RCC 7860 (cell line): ENCODE data around the gene FAT3.

Source experiments
- DNase-seq: peaks from one replicate; pipeline ENCODE4 v3.0.0-alpha.2; 2015; ENCODE audit warnings: low spot score
- FAIRE-seq: peaks from 2 replicates; lab custom pipeline; 2012; peaks lifted over from hg19 to GRCh38; lab: Jason Lieb, UNC

Gene FAT3

GRCh38 chr11:92224407-92225124, at the start of gene FAT3:
Gene FAT3, plus strand, starts transcription at chr11:92224818. Its CDS starts 127,295 bp downstream, at chr11:92352113.
- DNase-seq = no peak
- FAIRE-seq = no peak

DNA sequence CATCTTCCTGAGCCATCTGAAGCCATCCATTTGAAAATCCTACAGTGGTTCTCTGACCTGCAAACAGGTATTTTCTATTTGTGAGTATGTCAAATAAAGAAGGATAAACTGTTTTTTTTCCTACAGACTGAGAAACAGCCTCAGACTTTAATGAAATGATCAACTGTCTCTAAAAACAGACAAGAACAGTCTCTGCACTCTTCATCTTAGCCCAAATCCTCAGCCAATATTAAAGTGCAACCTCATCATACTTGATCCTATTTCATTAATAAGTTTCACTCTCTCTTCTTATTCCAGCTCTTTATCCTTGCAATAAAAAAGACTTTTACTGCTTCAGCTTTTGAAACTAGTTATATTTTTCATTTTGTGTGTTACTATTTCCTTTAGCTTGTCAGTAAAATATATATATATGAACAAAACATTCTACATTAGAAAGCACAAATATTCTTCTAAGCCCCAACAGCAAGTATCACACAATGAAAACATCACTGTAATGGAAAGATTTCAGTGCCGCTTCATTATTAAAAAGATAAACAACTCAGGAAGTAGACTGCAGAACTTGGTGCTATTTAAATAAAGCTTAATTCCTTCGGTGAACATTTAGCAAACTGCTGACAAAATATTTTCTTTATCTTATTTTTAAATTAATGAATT, 45.5 kb upstream of the FAT3 start:
- FAIRE-seq = no peak
- no peak for DNase-seq

- FAIRE-seq (no peak), DNase-seq (no peak)
Observed at GRCh38 chr11:92180226-92180625, 44.4 kb upstream of the FAT3 start.

- no peak for FAIRE-seq
- DNase-seq = no peak
Observed at GRCh38 chr11:92180664-92181251, 43.9 kb upstream of the FAT3 start.

DNA sequence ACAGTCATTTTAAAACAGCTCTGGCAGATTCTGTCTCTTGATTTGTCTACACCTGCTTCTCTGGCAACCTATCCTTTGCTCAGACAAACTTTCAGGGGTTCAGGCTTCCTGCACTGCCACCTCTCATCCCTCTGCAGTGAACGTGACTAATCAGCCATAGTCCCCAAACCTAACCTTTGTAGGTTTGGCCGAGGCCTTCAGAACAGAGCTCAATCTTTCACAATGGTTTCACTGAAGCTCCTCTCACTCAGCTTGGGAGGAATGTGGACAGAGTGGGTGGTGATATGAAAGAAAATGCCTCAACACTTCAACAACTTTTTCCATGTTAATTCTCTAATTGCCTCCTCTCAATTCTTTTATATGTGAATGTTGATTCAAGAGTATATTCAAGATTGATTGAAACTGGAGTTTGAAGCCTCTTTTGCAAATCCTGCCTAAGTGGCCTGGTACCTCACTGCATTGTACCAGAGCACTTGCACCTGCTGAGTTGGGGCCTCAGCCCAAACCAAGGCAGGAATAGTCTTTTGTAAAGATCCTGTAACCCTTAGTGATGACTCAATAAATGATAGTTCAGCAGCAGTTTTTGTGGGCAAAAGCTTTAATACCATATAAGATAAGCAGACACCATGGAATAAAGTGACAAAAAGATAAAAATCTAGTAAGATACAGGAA, 33.9 kb upstream of the FAT3 start:
- DNase-seq (no peak), FAIRE-seq (no peak)

DNA sequence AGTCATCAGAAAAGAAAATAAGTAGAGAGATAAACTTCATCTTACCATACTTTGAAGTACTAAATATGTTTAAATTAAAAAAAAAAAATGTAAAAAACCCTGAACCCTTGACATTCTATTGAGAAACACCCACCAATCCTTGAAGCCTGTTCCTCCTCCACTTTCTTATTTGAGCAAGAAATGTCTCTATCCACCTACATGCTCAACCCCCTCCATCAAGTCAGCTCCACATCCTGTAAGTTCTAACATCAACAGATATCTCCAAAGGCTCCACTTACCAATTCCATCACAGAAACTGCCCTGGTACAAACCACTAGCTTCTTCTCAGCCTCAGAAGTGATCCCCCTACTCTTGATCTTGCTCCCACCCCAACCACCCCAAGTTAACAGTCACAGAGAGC, 32.5 kb upstream of the FAT3 start:
- DNase-seq = no peak
- FAIRE-seq = no peak

DNA sequence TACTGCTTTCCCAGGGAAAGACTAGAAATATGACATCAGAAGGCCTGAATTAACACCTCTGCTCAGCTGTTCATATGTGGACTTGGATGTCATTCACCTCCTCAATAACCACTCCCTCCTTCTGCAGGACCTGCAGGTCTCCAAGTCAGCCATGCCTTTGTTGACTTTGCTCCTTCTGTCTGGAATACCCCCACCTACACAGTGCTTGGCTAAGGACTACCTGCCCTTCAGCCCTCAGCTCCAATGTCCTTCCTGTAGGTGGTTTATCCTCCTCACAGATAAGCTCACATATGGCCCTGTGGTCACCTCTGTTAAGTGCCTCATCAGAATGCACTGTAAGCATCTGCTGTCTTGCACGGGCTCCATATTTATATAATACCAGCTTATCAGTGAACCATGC, 26.4 kb upstream of the FAT3 start:
- DNase-seq (no peak), FAIRE-seq (no peak)

- DNase-seq = no peak
- FAIRE-seq = no peak
Observed at GRCh38 chr11:92199991-92200390, 24.6 kb upstream of the FAT3 start.

GRCh38 chr11:92204731-92205130, 19.9 kb upstream of the FAT3 start:
- FAIRE-seq = no peak
- no peak for DNase-seq

DNA sequence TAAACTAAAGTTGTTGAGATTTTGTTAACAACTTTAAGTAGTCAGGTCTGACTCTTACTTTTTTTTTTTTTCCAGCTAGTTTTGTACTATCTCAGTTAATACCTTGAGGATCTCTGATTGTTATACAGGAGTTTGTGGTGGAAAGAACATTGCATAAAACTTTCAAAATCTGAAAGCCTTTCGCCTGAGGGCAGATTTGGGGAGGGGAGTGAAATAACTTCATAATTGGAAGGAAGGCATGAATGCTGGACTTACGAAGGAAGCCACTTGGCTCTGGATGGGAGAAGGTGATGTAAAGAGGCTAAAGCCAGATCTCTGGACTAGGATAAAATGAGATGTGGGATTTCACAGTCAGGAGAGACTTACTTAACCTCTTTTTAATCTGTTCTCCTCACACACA, 18.2 kb upstream of the FAT3 start:
- DNase-seq = no peak
- FAIRE-seq = no peak

DNA sequence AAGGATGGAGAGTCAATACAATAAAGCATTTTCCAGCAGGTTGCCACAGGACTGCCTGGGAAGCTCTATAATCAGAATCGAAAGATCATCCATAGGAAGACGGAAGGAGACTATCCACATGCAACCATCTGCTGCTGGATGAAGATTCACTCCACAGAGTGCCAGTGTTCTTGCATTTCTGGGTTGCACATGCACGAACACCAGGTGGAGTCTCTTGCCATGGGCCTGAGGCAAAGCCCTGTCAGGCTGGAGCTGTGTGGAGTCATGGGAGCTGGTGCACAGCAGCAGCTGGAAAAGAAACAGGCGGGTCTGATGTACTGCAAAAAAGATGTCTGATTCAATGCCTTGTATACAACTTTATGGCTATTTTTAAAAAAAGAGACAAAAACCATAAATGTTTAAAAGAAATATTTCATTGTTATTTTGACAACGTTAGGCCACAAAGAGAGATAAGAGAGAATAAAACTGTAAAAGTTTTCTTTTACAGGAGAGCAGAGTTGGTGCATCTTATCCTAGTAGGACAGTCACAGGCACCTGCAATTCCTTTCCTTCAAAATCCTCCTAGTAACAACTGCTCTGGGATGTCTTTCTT, 12.9 kb upstream of the FAT3 start:
- DNase-seq = no peak
- FAIRE-seq = no peak

GRCh38 chr11:92212530-92212929, 12.1 kb upstream of the FAT3 start:
- DNase-seq (no peak), FAIRE-seq (no peak)

GRCh38 chr11:92216789-92217188, 7.8 kb upstream of the FAT3 start:
- no peak for FAIRE-seq
- DNase-seq = no peak

- DNase-seq (no peak), FAIRE-seq (no peak)
Observed at GRCh38 chr11:92219476-92219875, 5.1 kb upstream of the FAT3 start.

GRCh38 chr11:92222701-92223100, 1.9 kb upstream of the FAT3 start:
- FAIRE-seq = no peak
- no peak for DNase-seq

- DNase-seq = no peak
- FAIRE-seq = no peak
Observed at GRCh38 chr11:92224054-92224406, 588 bp upstream of the FAT3 start.

- DNase-seq (no peak), FAIRE-seq (no peak)
Observed at GRCh38 chr11:92225125-92225567, 528 bp downstream of the FAT3 start.

DNA sequence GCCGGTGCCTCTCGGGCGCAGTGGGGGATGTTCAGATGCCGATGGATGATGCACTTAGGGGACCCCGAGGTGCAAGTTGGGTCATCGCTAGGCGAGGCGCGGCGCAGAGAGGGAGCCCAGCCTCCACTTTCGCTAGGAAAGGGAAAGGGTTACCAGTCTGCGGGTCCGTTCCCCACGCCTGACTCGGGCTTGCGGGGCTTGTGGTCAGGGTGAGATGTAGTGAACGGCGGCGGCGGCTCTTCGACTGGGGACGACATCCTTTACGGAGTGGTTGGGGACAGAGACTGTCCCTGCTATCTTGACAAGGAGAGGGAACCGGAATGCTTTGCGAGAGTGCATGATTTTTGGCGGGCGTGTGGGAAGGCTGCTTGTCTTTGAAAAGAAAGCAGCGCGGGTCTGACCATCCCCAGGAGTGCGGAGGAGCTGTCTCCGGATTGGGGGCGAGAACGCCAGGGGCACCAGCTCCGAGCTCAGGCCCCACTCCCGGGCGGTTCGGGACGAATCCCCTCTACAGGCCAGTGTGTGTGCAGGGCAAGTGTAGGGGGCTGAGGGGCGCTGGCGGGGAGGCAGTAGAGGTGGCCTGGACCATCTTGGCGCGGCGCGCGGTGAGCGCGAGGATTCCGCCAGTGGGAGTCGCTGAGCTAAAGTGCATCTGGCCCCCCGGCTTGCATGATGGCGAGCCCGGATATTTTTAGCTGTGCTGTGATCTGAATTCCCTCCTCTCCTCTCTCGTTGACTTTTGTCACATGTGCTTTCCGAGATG, 1.1 kb downstream of the FAT3 start:
- DNase-seq (no peak), FAIRE-seq (no peak)

DNA sequence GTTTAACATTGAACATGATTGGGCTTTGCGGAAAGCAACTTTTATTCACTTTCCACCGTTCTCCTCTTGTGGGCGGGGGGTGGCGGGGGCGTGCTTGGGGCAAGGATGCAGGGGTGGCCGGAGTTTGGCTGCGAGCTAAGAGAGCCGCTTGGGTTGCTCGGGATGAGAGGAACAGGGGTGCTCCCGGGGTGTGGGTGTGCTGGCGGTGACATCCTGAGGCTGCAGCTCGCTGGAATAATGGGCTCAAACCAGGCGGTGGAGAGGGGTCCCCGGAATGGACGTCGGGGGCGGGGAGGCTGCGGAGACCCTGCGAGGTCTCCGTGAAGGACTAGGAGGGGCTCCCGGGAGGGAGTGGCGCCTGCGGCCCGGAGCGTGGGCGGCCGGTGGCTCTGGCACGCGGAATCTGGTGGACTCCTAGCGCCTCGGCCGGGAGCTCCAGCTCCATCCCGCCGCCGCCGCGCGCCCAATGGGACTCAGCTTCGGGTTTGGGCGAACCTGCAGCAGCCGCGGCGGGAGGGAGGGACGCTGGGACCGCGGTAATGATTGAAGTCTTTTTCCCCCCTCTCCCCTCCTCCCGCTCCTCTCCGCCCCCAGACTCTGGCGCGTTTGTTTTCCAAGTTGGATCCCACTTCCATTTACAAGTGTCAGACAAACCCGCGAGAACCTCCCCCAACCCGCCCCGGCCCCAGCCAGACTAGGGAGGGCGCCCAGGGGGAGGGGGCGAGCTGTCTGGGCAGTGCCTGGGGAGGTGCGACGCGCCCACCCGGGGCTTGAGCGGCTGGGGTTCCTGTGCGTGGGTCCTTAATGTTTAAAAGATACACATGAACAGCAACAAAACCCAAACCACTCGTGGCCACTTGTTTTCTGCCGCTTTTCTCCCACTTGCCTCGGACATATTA, 2.0 kb downstream of the FAT3 start:
- DNase-seq (no peak), FAIRE-seq (no peak)
